Psoas muscle (tissue), 8 donors: ENCODE data around the gene SHROOM3. TPM values are rescaled to one million over a fixed set of nuclear protein-coding genes. Genes with fewer than 3 reads are reported as not detected.

Source experiments
- ATAC-seq, 4 donors: fragments of 200-7000 bp; cut with Tn5 transposase; one replicate each; pipeline ENCODE4 v1.9.1; 2020; ENCODE audit warnings: moderate library complexity in 3 of 4, mild to moderate bottlenecking in 2 of 4
- DNase-seq, 2 donors: peaks; one replicate each; pipeline ENCODE4 v3.0.0-alpha.2; 2020
- H3K27ac ChIP-seq: fragments of 200-600 bp; one replicate; pipeline ENCODE4 v1.8.0; 2022
- H3K27me3 ChIP-seq, 3 donors: fragments of 200-600 bp in 1 of 3; one replicate each; pipeline versions ENCODE4 v1.6.1 to v1.8.0; 2013 to 2022; ENCODE audit warnings: low read length in 2 of 3, mild to moderate bottlenecking in 2 of 3, moderate library complexity in 1 of 3; ENCODE audit not compliant: insufficient read depth in 3 of 3
- H3K36me3 ChIP-seq, 2 donors: fragments of 200-600 bp in 1 of 2; one replicate each; pipeline versions ENCODE4 v1.6.1 to v1.8.0; 2013 to 2022; ENCODE audit warnings: low read depth in 1 of 2, mild to moderate bottlenecking in 1 of 2, moderate library complexity in 1 of 2; ENCODE audit not compliant: insufficient read depth in 1 of 2
- H3K4me1 ChIP-seq: fragments of 200-600 bp; one replicate; pipeline ENCODE4 v1.8.0; 2022
- H3K4me3 ChIP-seq: fragments of 200-600 bp; one replicate; pipeline ENCODE4 v1.8.0; 2022; ENCODE audit warnings: mild to moderate bottlenecking
- H3K9me3 ChIP-seq: fragments of 200-600 bp; one replicate; pipeline ENCODE4 v1.8.0; 2022
- CTCF ChIP-seq: fragments of 200-600 bp; IDR thresholded peaks from one replicate; pipeline ENCODE4 v1.8.0; 2022; ENCODE audit warnings: antibody characterized with exemption
- WGBS, 3 donors: extraction: QIAGEN DNeasy Blood & Tissue Kit; methylation state at CpG; one replicate each; pipeline versions ENCODE4 v1.1.6 to v1.1.7; 2013; 5-methylcytosine and 5-hydroxymethylcytosine counted together
- intact Hi-C, 2 donors: fragments of 100-400 bp; cut with DNase I; formaldehyde crosslinking; loops; one replicate each; pipeline versions ENCODE4 v1.11.0 to v1.14.2; 2022
- polyA plus RNA-seq, 3 donors: library from polyadenylated mRNA; stranded (reverse); fragments of 200-250 nt; gene quantifications; one replicate each; pipeline ENCODE4 v1.2.3, GENCODE V29; 2013
- total RNA-seq, 4 donors: library from RNA; stranded (reverse); fragmentation: NEBNext Ultra II Directional in 2 of 4; extraction: Animal tissue kit (Norgen Biotek cat#: 25700) in 2 of 4; gene quantifications; one replicate each; pipeline versions ENCODE4 v1.2.1 to v1.2.4, GENCODE V29; 2021 to 2023
- donor health status: healthy with polysubstance abuse.
- donor health status: DM: no; HTN: no; CAD: no; lungs with moderate emphysema.
- donor health status: Bipolar disorder and iron deficiency.
- donor health status: healthy.
- donor health status: DM: yes; HTN: yes; CAD: no.
- donor health status: DM: no; HTN: no; CAD: no.
- donor health status: DM: no; HTN: no; CAD: no.
- donor health status: DM: yes; HTN: yes; CAD: no.

SHROOM3 gene
- total and polyA plus RNA-seq, 7 donors, result 0.01 to 0.79 (median 0.06) TPM

- 60 to 72% (median 67%) methylated on average over 2 of the region's 2 CpGs for WGBS, 3 donors
- H3K36me3 ChIP-seq, result no peaks in the 10 kb centered on the region
- intact Hi-C loops, result no loop called here
- DNase-seq (no peak), ATAC-seq (no peak)
- H3K9me3 ChIP-seq, result no peaks in the 10 kb centered on the region
- no peak for TF ChIP-seq CTCF
- no peak overlapping the region for H3K27ac ChIP-seq
- H3K27me3 ChIP-seq, result no peaks in the 10 kb centered on the region
- no peaks in the 10 kb centered on the region for H3K4me1 ChIP-seq
- H3K4me3 ChIP-seq, result no peak overlapping the region
These were observed 143.1 kb downstream of the SHROOM3 start for GRCh38 chr4:76578002-76578560.

GRCh38 chr4:76579596-76580375, 144.8 kb downstream of the SHROOM3 start:
- no peak for ATAC-seq
- WGBS, 3 donors, result 67 to 71% (median 70%) methylated on average over 14 of the region's 14 CpGs
- TF ChIP-seq CTCF, result no peak
- no peak overlapping the region for H3K4me3 ChIP-seq
- no peaks in the 10 kb centered on the region for H3K9me3 ChIP-seq
- no peaks in the 10 kb centered on the region for H3K27me3 ChIP-seq
- intact Hi-C loops, result no loop called here
- no peak for DNase-seq
- no peak overlapping the region for H3K27ac ChIP-seq
- no peaks in the 10 kb centered on the region for H3K36me3 ChIP-seq
- no peaks in the 10 kb centered on the region for H3K4me1 ChIP-seq

GRCh38 chr4:76581077-76581962, 146.3 kb downstream of the SHROOM3 start:
- 89 to 94% (median 92%) methylated on average over 4 of the region's 4 CpGs for WGBS, 3 donors

More at GRCh38 chr4:76581077-76581962, 146.3 kb downstream of the SHROOM3 start:
- Histone ChIP-seq H3K4me3 (no peak overlapping the region), H3K4me1 (no peaks in the 10 kb centered on the region), H3K27me3 (no peaks in the 10 kb centered on the region), H3K27ac (no peak overlapping the region), H3K36me3 (no peaks in the 10 kb centered on the region), H3K9me3 (no peaks in the 10 kb centered on the region)
- ATAC-seq (no peak), DNase-seq (no peak)
- TF ChIP-seq CTCF, result no peak
- intact Hi-C loops, result no loop called here
